DND-41 (cell line): Measurements from ENCODE around the gene MPP2.

Experiments used
- ATAC-seq: fragments of 200-7000 bp; cut with Tn5 transposase; 3 replicates; pipeline ENCODE4 v1.9.1; 2021; ENCODE audit warnings: low read depth; ENCODE audit not compliant: insufficient read depth
- DNase-seq: peaks from one replicate; pipeline ENCODE4 v3.0.0-alpha.2; 2020
- H2AFZ ChIP-seq: 2 replicates; pipeline ENCODE4 v1.6.0; 2012; ENCODE audit warnings: low read depth, low read length
- H3K27ac ChIP-seq: 2 replicates; pipeline ENCODE4 v1.5.1; 2012; ENCODE audit warnings: low read length, inconsistent platforms
- H3K27me3 ChIP-seq: fragments of 200-600 bp; sonication (generic); 2 replicates; pipeline ENCODE4 v1.6.0; 2012; ENCODE audit warnings: low read length, mild to moderate bottlenecking, inconsistent platforms; ENCODE audit not compliant: insufficient read depth, poor library complexity
- H3K36me3 ChIP-seq: 2 replicates; pipeline ENCODE4 v1.5.1; 2012; ENCODE audit warnings: low read length, inconsistent platforms; ENCODE audit not compliant: insufficient read depth
- H3K4me1 ChIP-seq: 2 replicates; pipeline ENCODE4 v1.5.1; 2012; ENCODE audit warnings: mild to moderate bottlenecking, low read length; ENCODE audit not compliant: insufficient read depth
- H3K4me2 ChIP-seq: 2 replicates; pipeline ENCODE4 v1.6.0; 2012; ENCODE audit warnings: mild to moderate bottlenecking, moderate library complexity, low read length, inconsistent platforms; ENCODE audit not compliant: insufficient read depth
- H3K4me3 ChIP-seq, 2 experiments: fragments of 200-600 bp in 1 of 2; shearing (Covaris generic) in 1 of 2; 2 replicates each; pipeline ENCODE4 v1.5.1; 2012 to 2016; ENCODE audit warnings: inconsistent platforms in 2 of 2, low read length in 2 of 2, mild to moderate bottlenecking in 2 of 2, low read depth in 1 of 2, moderate library complexity in 1 of 2
- H3K79me2 ChIP-seq: 2 replicates; pipeline ENCODE4 v1.6.0; 2012; ENCODE audit warnings: low read length, inconsistent platforms; ENCODE audit not compliant: insufficient read depth
- H3K9ac ChIP-seq: 2 replicates; pipeline ENCODE4 v1.6.0; 2012; ENCODE audit warnings: low read depth, mild to moderate bottlenecking, inconsistent platforms, low read length, moderate library complexity
- H3K9me3 ChIP-seq: 2 replicates; pipeline ENCODE4 v1.5.1; 2012; ENCODE audit warnings: low read length, moderate library complexity, mild to moderate bottlenecking, inconsistent platforms; ENCODE audit not compliant: insufficient read depth, severe bottlenecking
- H4K20me1 ChIP-seq: 2 replicates; pipeline ENCODE4 v1.6.0; 2012; ENCODE audit warnings: low read length; ENCODE audit not compliant: insufficient read depth
- EZH2 ChIP-seq: IDR thresholded peaks from 3 replicates; pipeline ENCODE4 v1.6.1; 2012; ENCODE audit warnings: borderline replicate concordance, low read depth, mild to moderate bottlenecking, moderate library complexity, low read length, inconsistent platforms; ENCODE audit not compliant: severe bottlenecking
- TF ChIP-seq, protein P1 (sequence below): IDR thresholded peaks from 2 replicates; pipeline ENCODE4 v1.5.1; 2012; ENCODE audit warnings: borderline replicate concordance, low read length, moderate library complexity, mild to moderate bottlenecking; ENCODE audit not compliant: poor library complexity, severe bottlenecking; ENCODE audit errors: extremely low read depth

Gene MPP2

DNA sequence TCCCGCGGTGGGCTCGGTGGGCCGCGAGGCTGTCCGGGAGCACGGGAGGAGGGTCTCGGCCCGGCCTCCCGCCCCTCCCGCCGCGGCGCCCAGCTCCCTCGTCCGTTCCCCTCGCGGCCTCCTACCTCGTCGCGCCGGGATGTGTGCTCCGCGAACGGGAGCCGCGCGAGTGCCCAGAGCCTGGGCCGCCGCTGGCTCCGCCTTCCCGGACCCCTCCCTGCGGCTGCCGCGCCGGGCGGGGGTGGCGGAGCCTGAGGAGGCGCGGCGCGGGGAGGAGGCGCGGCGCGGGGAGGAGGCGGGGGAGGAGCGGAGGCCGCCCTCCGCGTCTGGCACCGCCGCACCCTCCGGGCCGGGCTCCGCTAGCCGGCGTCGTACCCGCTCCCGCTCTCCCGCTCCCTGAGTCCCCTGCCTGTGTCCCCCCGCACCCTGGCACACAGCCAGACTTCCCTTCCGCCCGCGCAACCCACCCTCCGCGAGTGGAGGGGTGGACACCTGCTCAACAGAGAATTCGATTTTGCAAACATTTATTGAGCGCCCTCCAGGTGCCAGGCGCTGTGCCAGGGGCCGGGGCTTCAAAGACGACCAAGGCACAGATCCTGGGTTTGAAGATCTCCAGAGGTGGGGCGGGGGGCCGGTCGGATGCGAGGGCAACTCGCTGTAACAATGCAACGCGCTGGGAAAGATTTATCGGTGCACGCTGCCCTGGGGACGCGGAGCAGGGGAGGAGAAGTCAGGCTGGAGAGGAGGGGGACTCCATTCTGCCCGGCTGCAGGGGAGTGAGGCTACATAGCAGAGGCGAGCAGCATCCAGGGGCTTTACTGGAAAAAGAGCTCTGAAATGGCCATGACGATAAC is 74.1 kb downstream of the MPP2 start, which contains the start of gene MPP3:
Gene MPP3, minus strand, starts transcription at position 171 of the 854 bp plus-strand sequence. CDS start 1,240 bp downstream, outside the sequence.
- Histone ChIP-seq H3K9me3 (no peaks in the 10 kb centered on the region), H3K36me3 (no peaks in the 10 kb centered on the region), H2AFZ (no peak within 1 kb of the TSS), H3K4me2 (no peak within 1 kb of the TSS), H3K4me3 (no peak within 1 kb of the TSS), H3K27ac (no peak within 1 kb of the TSS), H3K9ac (no peak within 1 kb of the TSS), H3K79me2 (no peaks in the 10 kb centered on the region), H4K20me1 (no peaks in the 10 kb centered on the region), H3K4me1 (no peaks in the 10 kb centered on the region), H3K27me3 (peaks cover 17% of the 10 kb centered on the region)
- TF ChIP-seq, protein P1, sequence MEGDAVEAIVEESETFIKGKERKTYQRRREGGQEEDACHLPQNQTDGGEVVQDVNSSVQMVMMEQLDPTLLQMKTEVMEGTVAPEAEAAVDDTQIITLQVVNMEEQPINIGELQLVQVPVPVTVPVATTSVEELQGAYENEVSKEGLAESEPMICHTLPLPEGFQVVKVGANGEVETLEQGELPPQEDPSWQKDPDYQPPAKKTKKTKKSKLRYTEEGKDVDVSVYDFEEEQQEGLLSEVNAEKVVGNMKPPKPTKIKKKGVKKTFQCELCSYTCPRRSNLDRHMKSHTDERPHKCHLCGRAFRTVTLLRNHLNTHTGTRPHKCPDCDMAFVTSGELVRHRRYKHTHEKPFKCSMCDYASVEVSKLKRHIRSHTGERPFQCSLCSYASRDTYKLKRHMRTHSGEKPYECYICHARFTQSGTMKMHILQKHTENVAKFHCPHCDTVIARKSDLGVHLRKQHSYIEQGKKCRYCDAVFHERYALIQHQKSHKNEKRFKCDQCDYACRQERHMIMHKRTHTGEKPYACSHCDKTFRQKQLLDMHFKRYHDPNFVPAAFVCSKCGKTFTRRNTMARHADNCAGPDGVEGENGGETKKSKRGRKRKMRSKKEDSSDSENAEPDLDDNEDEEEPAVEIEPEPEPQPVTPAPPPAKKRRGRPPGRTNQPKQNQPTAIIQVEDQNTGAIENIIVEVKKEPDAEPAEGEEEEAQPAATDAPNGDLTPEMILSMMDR, result no peak
- no peak for TF ChIP-seq EZH2
- no peak for ATAC-seq
- no peak for DNase-seq

DNA sequence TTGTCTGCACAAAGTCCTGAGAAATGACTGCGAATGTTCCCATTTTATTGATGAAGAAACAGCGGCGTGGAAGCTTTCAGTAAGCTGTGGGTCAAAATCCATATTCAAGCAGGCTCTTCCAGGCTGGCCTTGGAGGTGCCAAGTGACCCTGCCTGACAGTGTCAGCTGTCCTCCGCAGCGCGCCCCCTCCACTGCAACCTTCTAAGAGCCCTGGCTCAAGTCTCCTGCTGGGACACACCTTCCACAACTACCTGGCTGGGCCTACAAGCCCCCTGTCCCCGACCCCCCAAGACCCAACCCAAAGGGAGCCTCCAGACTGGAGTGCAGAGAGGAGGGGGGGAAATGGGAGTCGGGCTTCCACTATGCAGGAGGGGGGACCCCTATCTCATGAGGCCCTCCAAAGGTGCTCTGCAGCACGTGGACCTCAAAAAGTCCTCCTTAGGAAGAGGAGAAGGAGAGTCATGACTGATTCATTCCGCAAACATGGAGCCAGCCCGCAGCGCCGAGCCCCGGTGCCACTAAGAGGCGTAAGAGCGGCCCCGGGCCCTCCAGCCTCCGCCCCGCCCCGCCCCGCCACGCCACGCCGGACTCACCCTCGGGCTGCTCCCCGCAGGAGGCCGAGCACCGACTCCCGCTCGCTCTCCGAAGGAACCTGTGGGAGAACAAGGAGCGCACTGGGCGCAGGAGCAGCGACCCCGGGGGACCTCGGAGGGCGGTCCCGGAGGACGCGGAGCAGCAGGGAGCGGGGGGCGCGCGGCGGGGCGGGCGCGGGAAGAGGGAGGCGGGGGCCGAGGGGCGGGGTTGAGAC is 75.0 kb downstream of the MPP2 start:
- Histone ChIP-seq H3K27me3 (peaks cover 17% of the 10 kb centered on the region), H3K9me3 (no peaks in the 10 kb centered on the region), H3K9ac (no peak overlapping the region), H2AFZ (no peak overlapping the region), H3K4me3 (no peak overlapping the region), H3K36me3 (no peaks in the 10 kb centered on the region), H4K20me1 (no peaks in the 10 kb centered on the region), H3K79me2 (no peaks in the 10 kb centered on the region), H3K4me2 (no peak overlapping the region), H3K27ac (no peak overlapping the region), H3K4me1 (no peaks in the 10 kb centered on the region)
- no peak for DNase-seq
- TF ChIP-seq, protein P1, result no peak
- TF ChIP-seq EZH2, result no peak
- ATAC-seq, result no peak

DNA sequence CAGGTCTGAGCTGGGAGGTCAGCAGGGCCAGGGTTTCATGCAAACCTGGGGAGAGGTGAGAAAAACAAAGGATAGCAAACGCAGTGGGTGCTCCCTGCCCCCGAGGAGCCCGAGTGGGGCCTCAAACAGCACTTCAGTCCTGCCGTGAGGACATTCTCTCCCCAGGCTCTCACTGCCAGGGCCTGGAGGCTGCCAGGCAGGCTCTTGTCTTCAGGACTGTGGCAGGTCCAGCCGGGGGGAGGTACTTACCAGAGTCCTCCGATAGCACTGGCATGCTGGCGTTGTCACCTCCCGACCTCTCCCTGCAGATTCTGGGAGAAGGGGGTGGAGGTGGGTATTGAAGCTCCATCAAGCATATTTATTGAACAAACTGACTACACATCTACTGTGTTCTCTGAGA is 75.7 kb downstream of the MPP2 start:
- Histone ChIP-seq H3K9ac (no peak overlapping the region), H3K36me3 (no peaks in the 10 kb centered on the region), H3K27me3 (peaks cover 17% of the 10 kb centered on the region)

More for the DNA sequence above, 75.7 kb downstream of the MPP2 start:
- Histone ChIP-seq H3K4me3 (no peak overlapping the region), H3K4me2 (no peak overlapping the region), H3K4me1 (no peaks in the 10 kb centered on the region), H4K20me1 (no peaks in the 10 kb centered on the region), H3K79me2 (no peaks in the 10 kb centered on the region), H3K27ac (no peak overlapping the region), H3K9me3 (no peaks in the 10 kb centered on the region), H2AFZ (no peak overlapping the region)
- TF ChIP-seq, protein P1, result no peak
- no peak for TF ChIP-seq EZH2
- DNase-seq, result no peak
- ATAC-seq, result no peak
